Keratinocyte (primary cell): ENCODE results near the gene AIMP1. TPM values are rescaled to one million over a fixed set of nuclear protein-coding genes. Genes with fewer than 3 reads are reported as not detected.

ENCODE experiments used
- DNase-seq: peaks from one replicate; pipeline ENCODE4 v3.0.0-alpha.2; 2011; ENCODE audit warnings: low read depth, missing footprints, low spot score
- FAIRE-seq: peaks from 2 replicates; lab custom pipeline; 2011; peaks lifted over from hg19 to GRCh38; lab: Jason Lieb, UNC
- H2AFZ ChIP-seq: 2 replicates; pipeline ENCODE4 v1.6.0; 2012; ENCODE audit warnings: low read length, control low read depth, inconsistent platforms; ENCODE audit not compliant: control insufficient read depth
- H3K27ac ChIP-seq: 2 replicates; pipeline ENCODE4 v1.5.1; 2011; ENCODE audit warnings: low read length; ENCODE audit not compliant: control insufficient read depth, insufficient read depth
- H3K27me3 ChIP-seq: 3 replicates; pipeline ENCODE4 v1.6.0; 2011; ENCODE audit warnings: low read length; ENCODE audit not compliant: control insufficient read depth, insufficient read depth; ENCODE audit errors: extremely low read depth
- H3K36me3 ChIP-seq, 2 experiments: 2 replicates in 1 of 2; 3 replicates in 1 of 2; pipeline ENCODE4 v1.5.1; 2011; ENCODE audit warnings: low read length in 2 of 2, mild to moderate bottlenecking in 1 of 2; ENCODE audit not compliant: control insufficient read depth in 2 of 2, insufficient read depth in 2 of 2; ENCODE audit errors: extremely low read depth in 1 of 2
- H3K4me1 ChIP-seq: 3 replicates; pipeline ENCODE4 v1.5.1; 2011; ENCODE audit warnings: low read length; ENCODE audit not compliant: control insufficient read depth, insufficient read depth; ENCODE audit errors: extremely low read depth
- H3K4me2 ChIP-seq: 3 replicates; pipeline ENCODE4 v1.6.0; 2011; ENCODE audit warnings: low read depth, low read length; ENCODE audit not compliant: control insufficient read depth, insufficient read depth; ENCODE audit errors: extremely low read depth
- H3K4me3 ChIP-seq, 3 experiments: fragments of 200-600 bp in 1 of 3; sonication (generic) in 1 of 3; 2 replicates in 2 of 3; 3 replicates in 1 of 3; pipeline ENCODE4 v1.5.1; 2011 to 2016; ENCODE audit warnings: low read length in 3 of 3, mild to moderate bottlenecking in 3 of 3, control low read depth in 2 of 3, inconsistent platforms in 1 of 3, low read depth in 1 of 3, mixed read lengths in 1 of 3, mixed run types in 1 of 3, moderate library complexity in 1 of 3; ENCODE audit not compliant: control insufficient read depth in 2 of 3, insufficient read depth in 2 of 3; ENCODE audit errors: extremely low read depth in 1 of 3
- H3K79me2 ChIP-seq: 2 replicates; pipeline ENCODE4 v1.6.0; 2012; ENCODE audit warnings: low read length; ENCODE audit not compliant: control insufficient read depth, insufficient read depth
- H3K9ac ChIP-seq: 3 replicates; pipeline ENCODE4 v1.6.0; 2011; ENCODE audit warnings: low read length; ENCODE audit not compliant: control insufficient read depth, insufficient read depth; ENCODE audit errors: extremely low read depth
- H3K9me1 ChIP-seq: 3 replicates; pipeline ENCODE4 v1.6.0; 2011; ENCODE audit warnings: low read length; ENCODE audit not compliant: control insufficient read depth, insufficient read depth; ENCODE audit errors: extremely low read depth
- H3K9me3 ChIP-seq: 2 replicates; pipeline ENCODE4 v1.5.1; 2012; ENCODE audit warnings: low read depth, low read length; ENCODE audit not compliant: control insufficient read depth
- H4K20me1 ChIP-seq: 3 replicates; pipeline ENCODE4 v1.6.0; 2011; ENCODE audit warnings: low read length; ENCODE audit not compliant: control insufficient read depth, insufficient read depth; ENCODE audit errors: extremely low read depth
- CTCF ChIP-seq, 3 experiments: IDR thresholded peaks in 1 of 3; conservative IDR thresholded peaks in 1 of 3; optimal IDR thresholded peaks in 1 of 3; 2 replicates in 2 of 3; 3 replicates in 1 of 3; pipeline versions ENCODE3 to v1.5.1; 2011; ENCODE audit warnings: low read length in 3 of 3, mild to moderate bottlenecking in 3 of 3, moderate library complexity in 2 of 3, control low read depth in 1 of 3, inconsistent platforms in 1 of 3; ENCODE audit not compliant: insufficient read depth in 2 of 3; ENCODE audit errors: extremely low read depth in 1 of 3
- EZH2 ChIP-seq: IDR thresholded peaks from one replicate; pipeline ENCODE4 v1.6.1; 2012; ENCODE audit warnings: inconsistent platforms, mild to moderate bottlenecking, low read length, moderate library complexity
- dilution Hi-C: fragments of 300-500 bp; cut with MboI; formaldehyde crosslinking; loops from one replicate; pipeline ENCODE4 v1.7.0; 2020; ENCODE audit warnings: low sequenced_read_pairs; ENCODE audit not compliant: extremely low pct_ligation_motif_present
- polyA plus RNA-seq, 5 experiments: library from polyadenylated mRNA; depleted of rRNA in 3 of 5; stranded (reverse) in 3 of 5; stranded (forward) in 1 of 5; unstranded in 1 of 5; fragments of >200 nt; gene quantifications; 1 replicate in 1 of 5; 2 replicates in 3 of 5; 3 replicates in 1 of 5; pipeline versions ENCODE4 v1.2.1 to v1.2.3, GENCODE V29; 2011 to 2012; ENCODE audit warnings: missing spikeins in 2 of 5, low read depth in 1 of 5, low replicate concordance in 1 of 5

Gene AIMP1
- polyA plus RNA-seq, 1 donor (not counting 4 experiments of a cell fraction or from before 2014, with no cell fraction given) = 52.9 TPM

- dilution Hi-C loops = no loop called here
- H3K9me1 ChIP-seq = no peaks in the 10 kb centered on the region
- no peaks in the 10 kb centered on the region for H4K20me1 ChIP-seq
- no peak overlapping the region for H3K9ac ChIP-seq
- TF ChIP-seq EZH2 (no peak), CTCF (optimal IDR thresholded peaks at IDR 0.05 in 1 of 3, IDR thresholded peaks at IDR 0.05 in 1 of 3, conservative IDR thresholded peaks at IDR 0.05 in 1 of 3; ENCODE audit: extremely low read depth in 1 of 3, insufficient read depth in 2 of 3, low read length in 3 of 3) (no peak)
- H2AFZ ChIP-seq = no peak overlapping the region
- no peak for FAIRE-seq
- no peaks in the 10 kb centered on the region for H3K9me3 ChIP-seq
- DNase-seq = no peak
- no peak overlapping the region for H3K4me3 ChIP-seq
- H3K27me3 ChIP-seq = no peaks in the 10 kb centered on the region
- H3K4me1 ChIP-seq = no peaks in the 10 kb centered on the region
- H3K79me2 ChIP-seq = no peaks in the 10 kb centered on the region
- no peak overlapping the region for H3K27ac ChIP-seq
- H3K36me3 ChIP-seq = no peaks in the 10 kb centered on the region
- no peak overlapping the region for H3K4me2 ChIP-seq
Measured at GRCh38 chr4:106380179-106380578, 63.8 kb downstream of the AIMP1 start.

DNA sequence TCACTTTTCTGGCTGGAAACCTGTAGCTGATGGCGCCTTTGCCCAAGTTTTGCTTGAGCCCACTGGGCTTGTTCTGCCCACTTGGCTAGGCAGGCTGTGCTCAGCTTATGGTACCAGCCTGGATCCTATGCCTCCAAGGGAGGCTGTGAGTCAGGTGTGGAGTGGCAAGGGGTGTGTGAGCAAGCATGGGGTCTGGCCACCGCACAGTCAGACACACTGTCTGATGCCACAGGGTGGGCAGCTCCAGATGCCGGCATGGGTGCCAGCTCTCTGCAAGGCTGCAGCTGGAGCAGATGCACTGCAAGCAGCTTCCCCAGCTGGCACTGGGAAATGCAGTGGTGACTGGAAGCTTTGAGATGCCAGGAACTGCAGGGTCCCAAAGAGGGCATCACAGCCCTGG, 68.5 kb downstream of the AIMP1 start:
- no peak overlapping the region for H3K9ac ChIP-seq
- H3K4me2 ChIP-seq = no peak overlapping the region
- dilution Hi-C loops = no loop called here
- TF ChIP-seq CTCF (optimal IDR thresholded peaks at IDR 0.05 in 1 of 3, IDR thresholded peaks at IDR 0.05 in 1 of 3, conservative IDR thresholded peaks at IDR 0.05 in 1 of 3; ENCODE audit: extremely low read depth in 1 of 3, insufficient read depth in 2 of 3, low read length in 3 of 3) = no peak
- no peak for TF ChIP-seq EZH2
- no peaks in the 10 kb centered on the region for H3K79me2 ChIP-seq
- H3K4me3 ChIP-seq = no peak overlapping the region
- H3K27me3 ChIP-seq = no peaks in the 10 kb centered on the region
- H3K9me1 ChIP-seq = no peaks in the 10 kb centered on the region
- no peak overlapping the region for H3K27ac ChIP-seq
- FAIRE-seq (no peak), DNase-seq (no peak)
- no peak overlapping the region for H2AFZ ChIP-seq
- H3K9me3 ChIP-seq = no peaks in the 10 kb centered on the region
- H3K4me1 ChIP-seq = no peaks in the 10 kb centered on the region
- H4K20me1 ChIP-seq = no peaks in the 10 kb centered on the region
- H3K36me3 ChIP-seq = no peaks in the 10 kb centered on the region
